ENCODE measurements around the gene CNTNAP2.

Gene CNTNAP2

GRCh38 chr7:148135116-148135515 lies 2018.5 kb downstream of the CNTNAP2 start:
- no peak for TF ChIP-seq CTCF (IDR thresholded peaks at IDR 0.05; ENCODE audit: low read depth, low read length)
- no peak overlapping the region for H3K4me3 ChIP-seq (ENCODE audit: low read depth, low read length)

GRCh38 chr7:148135997-148136396 lies 2019.4 kb downstream of the CNTNAP2 start:
- no peak overlapping the region for H3K4me3 ChIP-seq (ENCODE audit: low read depth, low read length)
- no peak for TF ChIP-seq CTCF (IDR thresholded peaks at IDR 0.05; ENCODE audit: low read depth, low read length)

GRCh38 chr7:148142660-148143248 lies 2026.2 kb downstream of the CNTNAP2 start:
- no peak overlapping the region for H3K4me3 ChIP-seq (ENCODE audit: low read depth, low read length)
- no peak for TF ChIP-seq CTCF (IDR thresholded peaks at IDR 0.05; ENCODE audit: low read depth, low read length)

- H3K4me3 ChIP-seq (ENCODE audit: low read depth, low read length), result no peak overlapping the region
- TF ChIP-seq CTCF (IDR thresholded peaks at IDR 0.05; ENCODE audit: low read depth, low read length), result no peak
These were observed 2028.2 kb downstream of the CNTNAP2 start for GRCh38 chr7:148144827-148145226.

- no peak overlapping the region for H3K4me3 ChIP-seq (ENCODE audit: low read depth, low read length)
- no peak for TF ChIP-seq CTCF (IDR thresholded peaks at IDR 0.05; ENCODE audit: low read depth, low read length)
These were observed 2029.7 kb downstream of the CNTNAP2 start for GRCh38 chr7:148146346-148146745.

GRCh38 chr7:148147438-148147837 lies 2030.8 kb downstream of the CNTNAP2 start:
- TF ChIP-seq CTCF (IDR thresholded peaks at IDR 0.05; ENCODE audit: low read depth, low read length), result no peak
- no peak overlapping the region for H3K4me3 ChIP-seq (ENCODE audit: low read depth, low read length)

GRCh38 chr7:148148456-148148855 lies 2031.9 kb downstream of the CNTNAP2 start:
- H3K4me3 ChIP-seq (ENCODE audit: low read depth, low read length), result no peak overlapping the region
- no peak for TF ChIP-seq CTCF (IDR thresholded peaks at IDR 0.05; ENCODE audit: low read depth, low read length)

Measured in WI38 (cell line).